Ishikawa (cell line): ENCODE measurements around the gene RUNX1.

ENCODE experiments used
- CEBPB ChIP-seq: IDR thresholded peaks from 2 replicates; pipeline ENCODE4 v1.6.1; 2012
- CREB1 ChIP-seq: IDR thresholded peaks from 2 replicates; pipeline ENCODE4 v1.6.1; 2012; ENCODE audit warnings: low read depth
- EGR1 ChIP-seq: IDR thresholded peaks from 2 replicates; pipeline ENCODE4 v1.6.1; 2012
- EP300 ChIP-seq: IDR thresholded peaks from 2 replicates; pipeline ENCODE4 v1.6.1; 2012; ENCODE audit warnings: borderline replicate concordance
- FOXM1 ChIP-seq: IDR thresholded peaks from 2 replicates; pipeline ENCODE4 v1.6.1; 2012; ENCODE audit warnings: low read depth, borderline replicate concordance
- MAX ChIP-seq: IDR thresholded peaks from 2 replicates; pipeline ENCODE4 v1.6.1; 2012
- NFIC ChIP-seq: IDR thresholded peaks from 2 replicates; pipeline ENCODE4 v1.6.1; 2012
- RAD21 ChIP-seq: IDR thresholded peaks from 2 replicates; pipeline ENCODE4 v1.6.1; 2012; ENCODE audit warnings: low read depth
- REST ChIP-seq: IDR thresholded peaks from 2 replicates; pipeline ENCODE4 v1.6.1; 2012; ENCODE audit warnings: low read depth, mild to moderate bottlenecking
- TAF1 ChIP-seq: IDR thresholded peaks from 2 replicates; pipeline ENCODE4 v1.6.1; 2012; ENCODE audit warnings: low read depth, mild to moderate bottlenecking
- TCF12 ChIP-seq: IDR thresholded peaks from 2 replicates; pipeline ENCODE4 v1.6.1; 2012; ENCODE audit warnings: low read depth
- TEAD4 ChIP-seq: IDR thresholded peaks from 2 replicates; pipeline ENCODE4 v1.6.1; 2012
- USF1 ChIP-seq: IDR thresholded peaks from 2 replicates; pipeline ENCODE4 v1.6.1; 2012
- YY1 ChIP-seq: IDR thresholded peaks from 2 replicates; pipeline ENCODE4 v1.6.1; 2012; ENCODE audit warnings: low read depth
- ZBTB7A ChIP-seq: IDR thresholded peaks from 2 replicates; pipeline ENCODE4 v1.6.1; 2012; ENCODE audit warnings: low read depth

The RUNX1 gene

GRCh38 chr21:35032474-35033263 is 16.4 kb downstream of the RUNX1 start:
- TF ChIP-seq TAF1 (no peak), RAD21 (no peak), FOXM1 (no peak), NFIC (no peak), REST (no peak), EP300 (no peak), ZBTB7A (no peak), YY1 (no peak)

GRCh38 chr21:35028451-35028978 is 20.6 kb downstream of the RUNX1 start:
- TF ChIP-seq FOXM1: no peak
- no peak for TF ChIP-seq ZBTB7A
- no peak for TF ChIP-seq TAF1
- TF ChIP-seq YY1: no peak
- TF ChIP-seq NFIC: no peak
- no peak for TF ChIP-seq USF1
- TF ChIP-seq RAD21: no peak
- no peak for TF ChIP-seq REST
- TF ChIP-seq EP300: no peak
- TF ChIP-seq TEAD4: no peak
- no peak for TF ChIP-seq CREB1

- no peak for TF ChIP-seq CREB1
- TF ChIP-seq EP300: no peak
- TF ChIP-seq CEBPB: no peak
- no peak for TF ChIP-seq USF1
- TF ChIP-seq YY1: no peak
- no peak for TF ChIP-seq ZBTB7A
Observed at GRCh38 chr21:35027563-35028450, 21.3 kb downstream of the RUNX1 start.

GRCh38 chr21:35026617-35027562 is 22.2 kb downstream of the RUNX1 start:
- no peak for TF ChIP-seq ZBTB7A
- no peak for TF ChIP-seq EGR1
- no peak for TF ChIP-seq CEBPB
- TF ChIP-seq YY1: no peak
- TF ChIP-seq CREB1: no peak
- no peak for TF ChIP-seq USF1
- no peak for TF ChIP-seq TEAD4
- TF ChIP-seq RAD21: no peak
- no peak for TF ChIP-seq EP300
- TF ChIP-seq NFIC: no peak
- TF ChIP-seq MAX: no peak
- TF ChIP-seq FOXM1: no peak
- TF ChIP-seq TCF12: no peak
- TF ChIP-seq REST: no peak
- no peak for TF ChIP-seq TAF1
